Measurements from ENCODE around the gene ACAA2. TPM values are rescaled to one million over a fixed set of nuclear protein-coding genes. Genes with fewer than 3 reads are reported as not detected.

Gene ACAA2
- total and polyA plus RNA-seq, 2 experiments from 2014 or later: 91.1 to 126 TPM

- TF ChIP-seq REST (IDR thresholded peaks at IDR 0.05; ENCODE audit: unreplicated experiment) (no peak), ZNF114 (CRISPR knock-in tag; IDR thresholded peaks at IDR 0.05) (no peak)
These were observed 41.3 kb upstream of the ACAA2 start (continued) for GRCh38 chr18:49854681-49855080.

GRCh38 chr18:49853436-49853835, 40.1 kb upstream of the ACAA2 start:
- H3K79me2 ChIP-seq (replicated peaks; ENCODE audit: insufficient read depth): no peaks in the 10 kb centered on the region
- H3K27ac Mint-ChIP-seq: no peak overlapping the region
- H4K20me1 ChIP-seq (replicated peaks; ENCODE audit: insufficient read depth): no peaks in the 10 kb centered on the region
- no peaks in the 10 kb centered on the region for H3K9me3 Mint-ChIP-seq
- DNase-seq (ENCODE audit: low spot score): no peak
- TF ChIP-seq EZH2phosphoT487 (IDR thresholded peaks at IDR 0.05; ENCODE audit: unreplicated experiment): no peak
- no peak for TF ChIP-seq POLR2AphosphoS5 (IDR thresholded peaks at IDR 0.05; ENCODE audit: low read depth)
- TF ChIP-seq, protein P1, sequence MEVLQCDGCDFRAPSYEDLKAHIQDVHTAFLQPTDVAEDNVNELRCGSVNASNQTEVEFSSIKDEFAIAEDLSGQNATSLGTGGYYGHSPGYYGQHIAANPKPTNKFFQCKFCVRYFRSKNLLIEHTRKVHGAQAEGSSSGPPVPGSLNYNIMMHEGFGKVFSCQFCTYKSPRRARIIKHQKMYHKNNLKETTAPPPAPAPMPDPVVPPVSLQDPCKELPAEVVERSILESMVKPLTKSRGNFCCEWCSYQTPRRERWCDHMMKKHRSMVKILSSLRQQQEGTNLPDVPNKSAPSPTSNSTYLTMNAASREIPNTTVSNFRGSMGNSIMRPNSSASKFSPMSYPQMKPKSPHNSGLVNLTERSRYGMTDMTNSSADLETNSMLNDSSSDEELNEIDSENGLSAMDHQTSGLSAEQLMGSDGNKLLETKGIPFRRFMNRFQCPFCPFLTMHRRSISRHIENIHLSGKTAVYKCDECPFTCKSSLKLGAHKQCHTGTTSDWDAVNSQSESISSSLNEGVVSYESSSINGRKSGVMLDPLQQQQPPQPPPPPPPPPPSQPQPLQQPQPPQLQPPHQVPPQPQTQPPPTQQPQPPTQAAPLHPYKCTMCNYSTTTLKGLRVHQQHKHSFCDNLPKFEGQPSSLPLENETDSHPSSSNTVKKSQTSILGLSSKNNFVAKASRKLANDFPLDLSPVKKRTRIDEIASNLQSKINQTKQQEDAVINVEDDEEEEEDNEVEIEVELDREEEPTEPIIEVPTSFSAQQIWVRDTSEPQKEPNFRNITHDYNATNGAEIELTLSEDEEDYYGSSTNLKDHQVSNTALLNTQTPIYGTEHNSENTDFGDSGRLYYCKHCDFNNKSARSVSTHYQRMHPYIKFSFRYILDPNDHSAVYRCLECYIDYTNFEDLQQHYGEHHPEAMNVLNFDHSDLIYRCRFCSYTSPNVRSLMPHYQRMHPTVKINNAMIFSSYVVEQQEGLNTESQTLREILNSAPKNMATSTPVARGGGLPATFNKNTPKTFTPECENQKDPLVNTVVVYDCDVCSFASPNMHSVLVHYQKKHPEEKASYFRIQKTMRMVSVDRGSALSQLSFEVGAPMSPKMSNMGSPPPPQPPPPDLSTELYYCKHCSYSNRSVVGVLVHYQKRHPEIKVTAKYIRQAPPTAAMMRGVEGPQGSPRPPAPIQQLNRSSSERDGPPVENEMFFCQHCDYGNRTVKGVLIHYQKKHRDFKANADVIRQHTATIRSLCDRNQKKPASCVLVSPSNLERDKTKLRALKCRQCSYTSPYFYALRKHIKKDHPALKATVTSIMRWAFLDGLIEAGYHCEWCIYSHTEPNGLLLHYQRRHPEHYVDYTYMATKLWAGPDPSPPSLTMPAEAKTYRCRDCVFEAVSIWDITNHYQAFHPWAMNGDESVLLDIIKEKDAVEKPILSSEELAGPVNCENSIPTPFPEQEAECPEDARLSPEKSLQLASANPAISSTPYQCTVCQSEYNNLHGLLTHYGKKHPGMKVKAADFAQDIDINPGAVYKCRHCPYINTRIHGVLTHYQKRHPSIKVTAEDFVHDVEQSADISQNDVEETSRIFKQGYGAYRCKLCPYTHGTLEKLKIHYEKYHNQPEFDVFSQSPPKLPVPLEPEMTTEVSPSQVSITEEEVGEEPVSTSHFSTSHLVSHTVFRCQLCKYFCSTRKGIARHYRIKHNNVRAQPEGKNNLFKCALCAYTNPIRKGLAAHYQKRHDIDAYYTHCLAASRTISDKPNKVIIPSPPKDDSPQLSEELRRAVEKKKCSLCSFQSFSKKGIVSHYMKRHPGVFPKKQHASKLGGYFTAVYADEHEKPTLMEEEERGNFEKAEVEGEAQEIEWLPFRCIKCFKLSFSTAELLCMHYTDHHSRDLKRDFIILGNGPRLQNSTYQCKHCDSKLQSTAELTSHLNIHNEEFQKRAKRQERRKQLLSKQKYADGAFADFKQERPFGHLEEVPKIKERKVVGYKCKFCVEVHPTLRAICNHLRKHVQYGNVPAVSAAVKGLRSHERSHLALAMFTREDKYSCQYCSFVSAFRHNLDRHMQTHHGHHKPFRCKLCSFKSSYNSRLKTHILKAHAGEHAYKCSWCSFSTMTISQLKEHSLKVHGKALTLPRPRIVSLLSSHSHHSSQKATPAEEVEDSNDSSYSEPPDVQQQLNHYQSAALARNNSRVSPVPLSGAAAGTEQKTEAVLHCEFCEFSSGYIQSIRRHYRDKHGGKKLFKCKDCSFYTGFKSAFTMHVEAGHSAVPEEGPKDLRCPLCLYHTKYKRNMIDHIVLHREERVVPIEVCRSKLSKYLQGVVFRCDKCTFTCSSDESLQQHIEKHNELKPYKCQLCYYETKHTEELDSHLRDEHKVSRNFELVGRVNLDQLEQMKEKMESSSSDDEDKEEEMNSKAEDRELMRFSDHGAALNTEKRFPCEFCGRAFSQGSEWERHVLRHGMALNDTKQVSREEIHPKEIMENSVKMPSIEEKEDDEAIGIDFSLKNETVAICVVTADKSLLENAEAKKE (CRISPR knock-in tag; IDR thresholded peaks at IDR 0.05): no peak
- no peak for TF ChIP-seq CREB1 (CRISPR knock-in tag; IDR thresholded peaks at IDR 0.05; ENCODE audit: low read depth)
- no peak for TF ChIP-seq ZNF114 (CRISPR knock-in tag; IDR thresholded peaks at IDR 0.05)
- TF ChIP-seq NANOG (IDR thresholded peaks at IDR 0.05; ENCODE audit: borderline replicate concordance): no peak
- H3K27me3 ChIP-seq (ENCODE audit: insufficient read depth): no peaks in the 10 kb centered on the region
- H3K4me3 Mint-ChIP-seq: no peak overlapping the region
- no peak overlapping the region for H3K4me2 ChIP-seq
- H3K36me3 ChIP-seq (ENCODE audit: insufficient read depth): no peaks in the 10 kb centered on the region
- H3K4me3 ChIP-seq: no peak overlapping the region
- H3K27ac ChIP-seq (ENCODE audit: low read depth): no peak overlapping the region
- no peaks in the 10 kb centered on the region for H3F3A ChIP-seq (replicated peaks; ENCODE audit: low read depth)
- ATAC-seq: no peak
- H2AFZ ChIP-seq: no peak overlapping the region
- H3K27me3 Mint-ChIP-seq (ENCODE audit: insufficient read depth, low read depth, poor library complexity): peaks cover 3% of the 10 kb centered on the region
- no peaks in the 10 kb centered on the region for H3K9me2 ChIP-seq (ENCODE audit: insufficient read depth)
- H3K4me1 ChIP-seq (ENCODE audit: insufficient read depth): peaks cover 5% of the 10 kb centered on the region; the same call in 1 of the 2 replicates
- H3K4me1 Mint-ChIP-seq: peaks cover 13% of the 10 kb centered on the region; the same call in 2 of the 3 replicates
- no peaks in the 10 kb centered on the region; the same call in 2 of the 3 replicates for H3K36me3 Mint-ChIP-seq (ENCODE audit: low read depth)

Measured in GM23338 (cell line).